ENCODE measurements around the gene MCF2L2. TPM values are rescaled to one million over a fixed set of nuclear protein-coding genes. Genes with fewer than 3 reads are reported as not detected.
"Not testable (repeated sequence)": the region's sequence is repeated elsewhere in the genome, so short reads cannot be mapped to it uniquely, and the experiment has no call there.

Gene MCF2L2
- total RNA-seq, 3 donors from 2014 or later (not counting 1 experiment from before 2014, with no cell fraction given) = 2.2 to 4.9 (median 2.7) TPM

GRCh38 chr3:183181606-183182005 is 246.8 kb downstream of the MCF2L2 start:
- Mint-ChIP-seq H3K4me1 (peaks cover 0 to 10% of the 10 kb centered on the region in 2 donors), H3K4me3 (no peak overlapping the region), H3K27ac (no peak overlapping the region), H3K36me3 (no peaks in the 10 kb centered on the region), H3K9me3 (no peaks in the 10 kb centered on the region), H3K27me3 (ENCODE audit: low read depth in 2 of 2) (peaks cover 19 to 30% of the 10 kb centered on the region in 2 donors)
- WGBS (ENCODE audit: insufficient coverage) = 92% methylated on average over 5 of the region's 5 CpGs
- H3K36me3 ChIP-seq (ENCODE audit: control insufficient read depth, insufficient read depth, low read length) = no peaks in the 10 kb centered on the region
- H3K27ac ChIP-seq (ENCODE audit: low read length) = no peak overlapping the region
- TF ChIP-seq, protein P1, sequence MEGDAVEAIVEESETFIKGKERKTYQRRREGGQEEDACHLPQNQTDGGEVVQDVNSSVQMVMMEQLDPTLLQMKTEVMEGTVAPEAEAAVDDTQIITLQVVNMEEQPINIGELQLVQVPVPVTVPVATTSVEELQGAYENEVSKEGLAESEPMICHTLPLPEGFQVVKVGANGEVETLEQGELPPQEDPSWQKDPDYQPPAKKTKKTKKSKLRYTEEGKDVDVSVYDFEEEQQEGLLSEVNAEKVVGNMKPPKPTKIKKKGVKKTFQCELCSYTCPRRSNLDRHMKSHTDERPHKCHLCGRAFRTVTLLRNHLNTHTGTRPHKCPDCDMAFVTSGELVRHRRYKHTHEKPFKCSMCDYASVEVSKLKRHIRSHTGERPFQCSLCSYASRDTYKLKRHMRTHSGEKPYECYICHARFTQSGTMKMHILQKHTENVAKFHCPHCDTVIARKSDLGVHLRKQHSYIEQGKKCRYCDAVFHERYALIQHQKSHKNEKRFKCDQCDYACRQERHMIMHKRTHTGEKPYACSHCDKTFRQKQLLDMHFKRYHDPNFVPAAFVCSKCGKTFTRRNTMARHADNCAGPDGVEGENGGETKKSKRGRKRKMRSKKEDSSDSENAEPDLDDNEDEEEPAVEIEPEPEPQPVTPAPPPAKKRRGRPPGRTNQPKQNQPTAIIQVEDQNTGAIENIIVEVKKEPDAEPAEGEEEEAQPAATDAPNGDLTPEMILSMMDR (IDR thresholded peaks at IDR 0.05) = no peak
- no peak overlapping the region for H3K4me3 ChIP-seq (ENCODE audit: low read length)
- H3K27me3 ChIP-seq (ENCODE audit: control insufficient read depth, insufficient read depth, low read length) = peaks cover 11% of the 10 kb centered on the region
- ATAC-seq (no peak), DNase-seq (no peak)
- H3K9me3 ChIP-seq (ENCODE audit: control insufficient read depth, insufficient read depth, low read length) = no peaks in the 10 kb centered on the region
- intact Hi-C loops (cut with micrococcal nuclease) = no loop called here
- peaks cover 13% of the 10 kb centered on the region for H3K4me1 ChIP-seq (ENCODE audit: control insufficient read depth, insufficient read depth, low read length)

- 88% methylated on average over 11 of the region's 11 CpGs for WGBS (ENCODE audit: insufficient coverage)
- Histone ChIP-seq H3K27ac (ENCODE audit: low read length) (no peak overlapping the region), H3K36me3 (ENCODE audit: control insufficient read depth, insufficient read depth, low read length) (no peaks in the 10 kb centered on the region), H3K4me3 (ENCODE audit: low read length) (no peak overlapping the region), H3K27me3 (ENCODE audit: control insufficient read depth, insufficient read depth, low read length) (peaks cover 11% of the 10 kb centered on the region), H3K4me1 (ENCODE audit: control insufficient read depth, insufficient read depth, low read length) (peaks cover 13% of the 10 kb centered on the region), H3K9me3 (ENCODE audit: control insufficient read depth, insufficient read depth, low read length) (no peaks in the 10 kb centered on the region)
- intact Hi-C loops (cut with micrococcal nuclease) = no loop called here
- H3K36me3 Mint-ChIP-seq = no peaks in the 10 kb centered on the region
- peaks cover 0 to 10% of the 10 kb centered on the region in 2 donors for H3K4me1 Mint-ChIP-seq
- DNase-seq (no peak), ATAC-seq (no peak)
- H3K9me3 Mint-ChIP-seq = no peaks in the 10 kb centered on the region
- no peak overlapping the region for H3K27ac Mint-ChIP-seq
- no peak overlapping the region for H3K4me3 Mint-ChIP-seq
- TF ChIP-seq, protein P1 (IDR thresholded peaks at IDR 0.05) = no peak
- H3K27me3 Mint-ChIP-seq (ENCODE audit: low read depth in 2 of 2) = peaks cover 27 to 35% of the 10 kb centered on the region in 2 donors
These were observed 247.6 kb downstream of the MCF2L2 start for GRCh38 chr3:183180784-183181295.

DNA sequence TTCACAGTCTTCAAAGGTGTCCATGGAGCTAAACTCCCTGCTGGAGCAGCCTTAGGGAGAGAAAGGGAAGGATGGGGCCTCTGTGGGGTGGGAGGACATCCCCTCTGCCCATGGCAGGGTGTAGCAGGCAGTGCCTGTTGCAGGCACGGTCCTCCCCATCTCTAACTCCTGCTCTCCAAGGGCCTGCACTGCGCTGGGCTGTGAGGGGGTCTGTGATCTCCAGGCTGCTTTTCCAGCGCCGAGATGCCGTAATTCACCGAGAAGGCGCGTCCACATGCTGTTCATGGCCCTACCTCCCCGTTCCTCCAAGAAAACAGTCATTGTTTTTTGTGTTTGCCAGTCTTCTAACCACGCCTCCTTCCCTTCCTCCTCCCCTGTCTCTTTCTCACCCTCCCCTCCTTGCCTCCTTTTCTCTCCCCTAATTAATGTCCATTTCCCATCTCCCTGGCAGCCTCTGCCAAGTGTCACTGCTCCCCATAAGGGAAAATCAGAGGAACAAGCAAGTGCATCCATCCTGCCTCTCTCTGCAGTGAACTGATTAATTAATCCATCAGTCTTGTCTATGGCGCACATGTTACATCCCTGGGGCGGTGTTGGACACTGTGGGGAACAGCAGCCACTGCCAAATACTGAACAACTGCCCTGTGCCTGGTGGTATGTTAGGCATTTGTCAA is 248.2 kb downstream of the MCF2L2 start:
- Mint-ChIP-seq H3K27ac (no peak overlapping the region), H3K4me1 (peaks cover 0 to 10% of the 10 kb centered on the region in 2 donors), H3K27me3 (ENCODE audit: low read depth in 2 of 2) (peaks cover 32 to 39% of the 10 kb centered on the region in 2 donors), H3K9me3 (no peaks in the 10 kb centered on the region), H3K4me3 (no peak overlapping the region), H3K36me3 (no peaks in the 10 kb centered on the region)
- Histone ChIP-seq H3K27me3 (ENCODE audit: control insufficient read depth, insufficient read depth, low read length) (peaks cover 11% of the 10 kb centered on the region), H3K36me3 (ENCODE audit: control insufficient read depth, insufficient read depth, low read length) (no peaks in the 10 kb centered on the region), H3K4me1 (ENCODE audit: control insufficient read depth, insufficient read depth, low read length) (peaks cover 13% of the 10 kb centered on the region), H3K4me3 (ENCODE audit: low read length) (no peak overlapping the region), H3K27ac (ENCODE audit: low read length) (no peak overlapping the region), H3K9me3 (ENCODE audit: control insufficient read depth, insufficient read depth, low read length) (no peaks in the 10 kb centered on the region)
- no peak for ATAC-seq
- TF ChIP-seq, protein P1 (IDR thresholded peaks at IDR 0.05) = no peak
- DNase-seq = no peak
- WGBS (ENCODE audit: insufficient coverage) = 61% methylated on average over 12 of the region's 12 CpGs
- intact Hi-C loops (cut with micrococcal nuclease) = no loop called here

DNA sequence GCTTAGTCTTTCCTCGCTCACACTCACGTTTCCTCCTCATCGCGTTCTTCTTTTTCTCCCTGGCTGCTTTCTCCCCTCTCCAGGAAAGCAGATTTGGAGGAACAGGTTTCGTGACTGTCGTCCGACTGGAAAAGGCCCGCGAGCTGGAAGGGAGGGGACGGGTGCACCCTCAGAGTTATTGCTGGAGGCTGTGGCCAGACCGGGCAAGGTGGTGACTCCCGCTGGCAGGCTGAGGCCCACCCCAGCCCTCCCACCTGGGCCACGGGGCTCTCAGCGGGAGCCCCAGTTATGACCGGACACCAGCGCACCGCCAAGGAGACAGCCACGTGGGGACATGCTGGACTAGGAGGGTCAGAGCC is 248.9 kb downstream of the MCF2L2 start:
- WGBS (ENCODE audit: insufficient coverage) = 15% methylated on average over 18 of the region's 18 CpGs
- H3K4me3 Mint-ChIP-seq; H3K27ac ChIP-seq (ENCODE audit: low read length); H3K9me3 Mint-ChIP-seq; H3K4me3 ChIP-seq (ENCODE audit: low read length); H3K27ac Mint-ChIP-seq; H3K9me3 ChIP-seq (ENCODE audit: control insufficient read depth, insufficient read depth, low read length); H3K36me3 ChIP-seq (ENCODE audit: control insufficient read depth, insufficient read depth, low read length); intact Hi-C loops (cut with micrococcal nuclease); H3K36me3 Mint-ChIP-seq; DNase-seq; ATAC-seq: not testable (repeated sequence)
- Histone ChIP-seq H3K4me1 (ENCODE audit: control insufficient read depth, insufficient read depth, low read length) (peaks cover 13% of the 10 kb centered on the region), H3K27me3 (ENCODE audit: control insufficient read depth, insufficient read depth, low read length) (peaks cover 11% of the 10 kb centered on the region)
- Mint-ChIP-seq H3K27me3 (ENCODE audit: low read depth in 2 of 2) (peaks cover 32 to 42% of the 10 kb centered on the region in 2 donors), H3K4me1 (peaks cover 0 to 10% of the 10 kb centered on the region in 2 donors)

Measured in natural killer cell (primary cell).